Stomach smooth muscle (tissue), 2 donors: ENCODE results near the gene KRT1.

Experiments
- H3K27ac ChIP-seq: one replicate; pipeline ENCODE4 v1.7.0; 2013; ENCODE audit warnings: mild to moderate bottlenecking, low read length, inconsistent platforms
- H3K27me3 ChIP-seq, 2 donors: one replicate each; pipeline ENCODE4 v1.7.0; 2013; ENCODE audit warnings: low read length in 2 of 2; ENCODE audit not compliant: insufficient read depth in 2 of 2, control insufficient read depth in 1 of 2
- H3K36me3 ChIP-seq, 2 donors: one replicate each; pipeline ENCODE4 v1.7.0; 2013; ENCODE audit warnings: low read length in 2 of 2; ENCODE audit not compliant: control insufficient read depth in 2 of 2, insufficient read depth in 2 of 2
- H3K4me1 ChIP-seq: one replicate; pipeline ENCODE4 v1.7.0; 2013; ENCODE audit warnings: low read length; ENCODE audit not compliant: control insufficient read depth, insufficient read depth
- H3K4me3 ChIP-seq, 2 donors: one replicate each; pipeline ENCODE4 v1.7.0; 2013; ENCODE audit warnings: low read length in 2 of 2
- H3K9ac ChIP-seq, 2 donors: one replicate each; pipeline ENCODE4 v1.7.0; 2013; ENCODE audit warnings: low read length in 2 of 2, mild to moderate bottlenecking in 1 of 2
- H3K9me3 ChIP-seq, 2 donors: one replicate each; pipeline ENCODE4 v1.7.0; 2013; ENCODE audit warnings: low read length in 2 of 2; ENCODE audit not compliant: control insufficient read depth in 2 of 2
- donor health status: healthy.
- donor health status: Pancreatic carcinoma.

KRT1 gene

DNA sequence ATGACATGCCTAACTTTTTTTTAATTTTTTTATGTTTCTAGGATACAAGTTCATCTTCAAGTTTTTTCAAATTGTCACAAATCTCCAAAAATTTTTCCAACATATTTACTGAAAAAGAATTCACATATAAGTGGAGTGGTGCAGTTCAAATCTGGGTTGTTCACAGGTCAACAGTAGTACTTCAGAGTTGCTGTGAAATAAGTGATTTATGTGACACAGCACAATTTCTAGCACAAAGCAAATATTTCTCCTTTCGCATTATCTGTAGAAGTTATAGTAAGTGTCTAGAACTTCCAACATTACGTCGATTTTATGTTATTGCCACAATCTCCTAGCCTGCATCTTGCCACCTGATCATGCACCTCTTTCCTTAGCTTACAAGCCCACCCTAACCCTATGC, 18.5 kb downstream of the KRT1 start:
- no peak overlapping the region for H3K9ac ChIP-seq
- no peak overlapping the region for H3K4me3 ChIP-seq
- no peaks in the 10 kb centered on the region for H3K4me1 ChIP-seq
- no peaks in the 10 kb centered on the region for H3K36me3 ChIP-seq
- H3K9me3 ChIP-seq: no peaks in the 10 kb centered on the region
- peaks cover 16 to 22% of the 10 kb centered on the region in 2 donors for H3K27me3 ChIP-seq
- no peak overlapping the region for H3K27ac ChIP-seq

DNA sequence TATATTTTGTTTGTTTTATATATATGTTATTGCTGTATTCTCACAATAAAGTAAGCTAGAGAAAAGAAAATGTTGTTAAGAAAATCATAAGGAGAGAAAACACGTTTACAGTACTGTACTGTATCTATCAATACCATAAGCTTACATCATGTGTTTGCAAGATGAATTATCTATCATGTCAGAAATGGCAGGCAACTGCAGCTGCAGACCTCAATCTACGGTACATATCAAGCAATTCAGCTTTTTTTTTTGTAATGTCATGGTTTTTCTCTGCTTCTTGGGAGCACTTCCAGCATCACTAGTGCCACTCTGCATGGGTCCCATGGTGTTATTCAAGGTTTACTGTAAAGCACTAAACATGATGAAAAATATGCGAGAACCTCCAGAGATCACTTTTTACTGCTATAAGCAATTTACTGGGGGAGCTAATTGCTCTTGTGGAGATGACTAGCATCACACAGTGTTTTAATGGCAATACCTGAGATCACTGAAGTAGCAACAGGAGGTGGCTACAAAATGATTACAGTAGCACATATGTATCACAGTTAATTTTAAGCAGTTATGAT, 19.2 kb downstream of the KRT1 start:
- no peaks in the 10 kb centered on the region for H3K9me3 ChIP-seq
- H3K36me3 ChIP-seq: no peaks in the 10 kb centered on the region
- H3K4me3 ChIP-seq: no peak overlapping the region
- H3K4me1 ChIP-seq: no peaks in the 10 kb centered on the region
- no peak overlapping the region for H3K9ac ChIP-seq
- peaks cover 11 to 19% of the 10 kb centered on the region in 2 donors for H3K27me3 ChIP-seq
- H3K27ac ChIP-seq: no peak overlapping the region

- no peaks in the 10 kb centered on the region for H3K4me1 ChIP-seq
- H3K36me3 ChIP-seq: no peaks in the 10 kb centered on the region
- H3K27ac ChIP-seq: no peak overlapping the region
- H3K4me3 ChIP-seq: no peak overlapping the region
- H3K9ac ChIP-seq: no peak overlapping the region
- no peaks in the 10 kb centered on the region for H3K9me3 ChIP-seq
- H3K27me3 ChIP-seq: peaks cover 10 to 21% of the 10 kb centered on the region in 2 donors
Observed at GRCh38 chr12:52659951-52660350, 20.3 kb downstream of the KRT1 start.

DNA sequence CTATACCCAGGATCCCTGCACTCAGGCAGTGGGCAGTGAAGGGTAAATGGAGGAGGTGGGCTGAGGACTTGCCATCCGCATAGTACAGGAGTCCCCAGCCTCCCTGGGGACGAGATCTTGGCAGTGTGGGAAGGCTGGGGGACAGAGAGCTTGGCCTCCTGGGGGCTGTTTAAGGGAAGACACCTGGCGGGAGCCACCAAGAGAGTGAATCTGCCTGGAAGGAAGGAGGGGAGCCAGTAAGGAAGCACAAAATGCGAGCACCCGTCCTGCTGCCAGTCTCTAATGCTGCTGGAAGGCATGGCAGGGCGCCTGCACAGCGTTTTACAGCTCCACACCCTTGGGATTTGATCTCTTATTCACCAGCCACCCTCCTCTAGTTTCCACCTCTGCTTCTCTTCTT, 20.8 kb downstream of the KRT1 start:
- no peak overlapping the region for H3K9ac ChIP-seq
- H3K27me3 ChIP-seq: peaks cover 10 to 20% of the 10 kb centered on the region in 2 donors
- no peak overlapping the region for H3K27ac ChIP-seq
- H3K36me3 ChIP-seq: no peaks in the 10 kb centered on the region
- no peaks in the 10 kb centered on the region for H3K4me1 ChIP-seq
- no peaks in the 10 kb centered on the region for H3K9me3 ChIP-seq
- no peak overlapping the region for H3K4me3 ChIP-seq

DNA sequence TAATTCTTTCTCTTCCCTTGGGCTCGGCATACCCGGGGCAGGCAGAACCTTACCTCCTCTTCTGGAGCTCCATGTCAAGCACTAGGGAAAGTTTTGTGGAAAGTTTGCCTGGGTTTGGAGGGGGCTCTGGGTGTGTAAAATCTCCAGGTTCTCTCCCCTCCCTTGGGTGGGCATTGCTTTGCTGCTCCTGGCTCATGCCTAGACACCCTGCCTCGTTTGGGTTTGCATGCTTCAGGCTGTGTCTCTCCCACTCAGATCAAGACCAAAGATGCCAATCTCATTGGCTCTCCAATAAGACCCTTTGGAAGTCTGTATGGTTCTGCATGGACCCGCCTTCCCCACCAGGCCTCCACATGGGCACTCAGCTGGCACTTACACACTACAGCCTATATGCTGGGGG, 22.0 kb downstream of the KRT1 start:
- peaks cover 5 to 16% of the 10 kb centered on the region in 2 donors for H3K27me3 ChIP-seq

DNA sequence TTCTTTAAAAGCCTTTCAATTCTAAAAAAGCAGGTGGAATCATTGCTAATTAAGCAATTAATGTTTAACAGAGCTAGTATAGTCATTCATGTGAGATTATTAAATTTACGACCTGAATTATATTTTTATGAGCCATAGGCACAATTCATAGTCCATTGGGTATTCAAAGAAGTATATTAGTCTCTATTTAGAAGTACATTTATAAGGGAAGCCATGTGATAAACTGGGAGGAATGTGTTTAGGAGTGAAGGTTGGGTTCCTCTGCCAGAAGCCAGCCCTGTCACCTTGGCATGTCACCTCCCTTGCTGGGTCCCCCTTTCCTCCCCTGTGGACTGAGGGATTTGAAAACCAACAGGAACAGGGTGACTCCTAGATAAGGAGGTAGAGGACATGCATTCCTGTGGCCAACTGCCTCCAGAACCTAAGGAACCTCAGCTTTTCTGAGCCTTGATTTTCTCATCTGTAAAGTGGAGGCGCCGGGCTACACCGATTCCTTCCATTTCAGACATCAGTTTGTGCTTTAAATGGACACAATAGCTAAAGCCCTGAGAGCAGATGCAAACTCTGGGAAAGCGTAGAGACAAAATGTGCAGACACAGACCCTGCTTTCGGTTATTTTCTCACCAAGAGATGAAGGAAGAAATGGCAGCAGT, 22.8 kb downstream of the KRT1 start:
- H3K27me3 ChIP-seq: peaks cover 5 to 12% of the 10 kb centered on the region in 2 donors
- H3K27ac ChIP-seq: no peak overlapping the region
- H3K9me3 ChIP-seq: no peaks in the 10 kb centered on the region
- no peak overlapping the region for H3K4me3 ChIP-seq
- H3K36me3 ChIP-seq: no peaks in the 10 kb centered on the region
- H3K4me1 ChIP-seq: no peaks in the 10 kb centered on the region
- H3K9ac ChIP-seq: no peak overlapping the region

More for the DNA sequence above, 22.0 kb downstream of the KRT1 start:
- Histone ChIP-seq H3K9ac (no peak overlapping the region), H3K4me1 (no peaks in the 10 kb centered on the region), H3K4me3 (no peak overlapping the region), H3K9me3 (no peaks in the 10 kb centered on the region), H3K27ac (no peak overlapping the region), H3K36me3 (no peaks in the 10 kb centered on the region)

DNA sequence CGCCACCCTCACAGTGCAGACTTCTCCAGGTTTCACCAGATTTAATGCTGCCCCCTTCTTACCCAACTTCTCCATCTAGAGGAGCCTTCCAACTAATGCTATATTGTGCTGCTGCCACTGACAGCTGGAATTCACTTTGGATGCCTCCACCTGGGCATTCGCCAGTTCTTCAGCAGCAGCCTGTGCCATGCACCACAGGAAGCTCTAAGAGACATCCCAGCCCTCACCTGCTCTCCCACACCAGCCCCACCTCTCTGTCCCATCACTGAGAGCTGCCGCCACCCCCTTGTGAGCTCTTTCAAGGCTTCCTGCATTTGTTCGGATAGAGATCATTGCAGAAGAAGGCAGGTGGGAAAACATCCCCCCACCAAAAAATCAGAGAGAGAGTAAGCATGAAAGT, 23.6 kb downstream of the KRT1 start:
- no peaks in the 10 kb centered on the region for H3K4me1 ChIP-seq
- H3K9me3 ChIP-seq: no peaks in the 10 kb centered on the region
- H3K9ac ChIP-seq: no peak overlapping the region
- H3K27me3 ChIP-seq: peaks cover 5 to 10% of the 10 kb centered on the region in 2 donors
- H3K36me3 ChIP-seq: no peaks in the 10 kb centered on the region
- H3K27ac ChIP-seq: no peak overlapping the region
- H3K4me3 ChIP-seq: no peak overlapping the region

GRCh38 chr12:52655720-52656124, 24.5 kb downstream of the KRT1 start:
- Histone ChIP-seq H3K9ac (no peak overlapping the region), H3K27ac (no peak overlapping the region), H3K27me3 (peaks cover 5 to 10% of the 10 kb centered on the region in 2 donors), H3K9me3 (no peaks in the 10 kb centered on the region), H3K4me1 (peaks cover 1% of the 10 kb centered on the region), H3K36me3 (no peaks in the 10 kb centered on the region), H3K4me3 (no peak overlapping the region)

DNA sequence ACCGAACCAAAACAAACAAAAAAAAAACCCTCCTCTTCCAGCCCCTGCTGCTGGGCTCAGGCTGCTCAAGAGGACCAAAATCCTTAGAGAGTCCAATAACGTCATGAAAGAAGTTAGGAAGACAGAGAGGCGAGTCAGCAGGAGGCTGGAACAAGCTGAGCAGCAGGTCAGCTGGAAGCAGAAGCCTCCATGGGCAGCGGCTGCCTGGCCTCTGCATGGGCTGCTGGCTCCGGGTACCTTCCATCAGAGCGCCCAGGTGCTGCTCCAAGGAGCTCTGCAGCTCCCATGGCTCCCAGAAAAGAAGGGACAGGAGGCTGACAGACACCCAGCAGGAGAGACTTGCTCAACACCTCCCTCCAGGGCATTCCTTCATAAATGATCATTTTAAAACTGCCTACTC, 25.0 kb downstream of the KRT1 start:
- H3K27ac ChIP-seq: no peak overlapping the region
- H3K9me3 ChIP-seq: no peaks in the 10 kb centered on the region
- peaks cover 2% of the 10 kb centered on the region for H3K4me1 ChIP-seq
- H3K27me3 ChIP-seq: peaks cover 5 to 10% of the 10 kb centered on the region in 2 donors
- H3K36me3 ChIP-seq: no peaks in the 10 kb centered on the region
- no peak overlapping the region for H3K9ac ChIP-seq
- H3K4me3 ChIP-seq: no peak overlapping the region

DNA sequence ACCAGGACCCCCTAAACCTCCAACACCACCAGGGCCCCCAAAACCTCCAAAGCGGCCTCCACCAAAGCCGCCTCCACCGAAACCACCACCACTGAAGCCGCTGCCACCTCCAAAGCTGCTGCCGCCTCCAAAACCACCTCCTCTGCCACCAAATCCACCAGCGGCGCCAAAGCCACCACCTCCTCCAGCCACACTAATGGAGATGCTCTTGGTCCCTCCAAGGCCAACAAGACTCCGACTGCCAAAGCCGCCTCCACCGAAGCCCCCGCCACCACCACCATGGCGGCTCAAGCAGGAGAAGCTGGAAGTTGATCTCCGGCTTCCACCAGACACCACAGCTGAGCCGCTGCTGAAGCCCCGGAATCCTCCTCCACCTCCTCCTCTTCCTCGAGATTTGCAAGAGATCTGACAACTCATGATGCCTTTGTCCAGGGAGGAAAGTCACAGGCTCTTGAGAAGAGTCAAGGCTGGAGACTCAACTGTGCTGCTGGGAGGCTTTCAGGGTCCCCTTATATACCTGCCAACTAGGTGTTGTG, 28.4 kb downstream of the KRT1 start, which contains the start of gene KRT2:
KRT2 (minus strand) TSS at position 486 of the 536 bp plus-strand sequence; CDS start at position 417, 69 bp downstream.
- Histone ChIP-seq H3K9ac (no peak within 1 kb of the TSS), H3K4me3 (no peak within 1 kb of the TSS), H3K9me3 (no peaks in the 10 kb centered on the region), H3K36me3 (no peaks in the 10 kb centered on the region), H3K27me3 (peaks cover 0 to 2% of the 10 kb centered on the region in 2 donors), H3K27ac (no peak within 1 kb of the TSS), H3K4me1 (peaks cover 2% of the 10 kb centered on the region)

DNA sequence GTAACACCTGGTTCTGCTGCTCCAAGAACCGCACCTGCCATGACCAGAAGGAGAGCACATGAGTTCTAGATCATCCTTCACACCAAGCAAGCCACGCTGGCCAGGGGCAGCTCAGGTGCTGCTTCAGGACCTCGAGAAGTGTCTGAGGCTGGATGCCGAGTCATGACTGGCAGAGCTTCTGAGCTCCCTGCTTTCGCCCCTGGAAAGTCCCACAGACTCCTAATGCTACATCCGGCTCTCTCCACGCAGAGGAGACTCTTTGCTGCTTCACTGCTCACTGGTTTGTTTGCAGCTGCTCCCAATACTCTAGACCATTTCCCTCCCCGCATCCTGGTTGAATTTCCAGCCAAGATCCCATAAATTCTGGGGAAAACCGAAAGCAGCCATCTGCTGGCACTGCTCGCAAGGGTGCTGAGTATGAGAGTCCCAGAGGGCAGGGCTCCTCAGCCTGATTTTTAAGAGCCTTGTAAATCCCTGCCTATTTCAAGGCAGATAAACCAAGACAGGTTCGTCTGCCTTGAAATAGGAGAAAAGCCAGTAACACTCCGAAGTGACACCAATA, 29.6 kb downstream of the KRT1 start:
- Histone ChIP-seq H3K27ac (no peak overlapping the region), H3K9me3 (no peaks in the 10 kb centered on the region), H3K27me3 (peaks cover 0 to 2% of the 10 kb centered on the region in 2 donors), H3K4me3 (no peak overlapping the region), H3K36me3 (no peaks in the 10 kb centered on the region), H3K9ac (no peak overlapping the region), H3K4me1 (peaks cover 2% of the 10 kb centered on the region)
